A549 (cell line): ENCODE results near the gene ZNF248. TPM values are rescaled to one million over a fixed set of nuclear protein-coding genes. Genes with fewer than 3 reads are reported as not detected.
A peak's percentile ranks its signal among the peaks of the same experiment; 100 is the strongest.

Experiments used
- ATAC-seq, 2 experiments: fragments of 200-7000 bp in 1 of 2; fragments of >200 bp in 1 of 2; cut with Nextera tagmentation in 1 of 2; cut with Tn5 transposase in 1 of 2; 3 replicates each; pipeline versions ENCODE4 v1.8.0 to v1.9.1; 2018 to 2020; ENCODE audit warnings: mild to moderate bottlenecking in 1 of 2, moderate library complexity in 1 of 2
- CTCF ChIA-PET: fragments of 300-600 bp; sonication (Branson Sonifier 250); formaldehyde crosslinking; extraction: SDS; loops from one replicate; lab custom pipeline; 2021; ENCODE audit warnings: antibody characterized with exemption, inconsistent platforms; lab: Yijun Ruan, JAX
- POLR2A ChIA-PET: fragments of 350-600 bp; formaldehyde crosslinking; extraction: SDS; loops from one replicate; lab custom pipeline; 2021; ENCODE audit warnings: antibody characterized with exemption, inconsistent platforms; lab: Yijun Ruan, JAX
- DNase-seq, 2 experiments: peaks; one replicate each; pipeline versions ENCODE4 v3.0.0 to v3.0.0-alpha.2; 2011 to 2016; ENCODE audit warnings: low read depth in 1 of 2, low spot score in 1 of 2
- FAIRE-seq: peaks from 2 replicates; lab custom pipeline; 2011; peaks lifted over from hg19 to GRCh38; lab: Jason Lieb, UNC
- H3K27ac ChIP-seq, 2 experiments: fragments of >200 bp; sonication (Bioruptor Twin); formaldehyde crosslinking; 3 replicates each; pipeline ENCODE4 v1.5.1; 2016 to 2017
- H3K4me1 ChIP-seq: fragments of >200 bp; sonication (Bioruptor Twin); formaldehyde crosslinking; 3 replicates; pipeline ENCODE4 v1.6.1; 2016
- H3K4me2 ChIP-seq: fragments of >200 bp; sonication (Bioruptor Twin); formaldehyde crosslinking; 3 replicates; pipeline ENCODE4 v1.6.1; 2016
- H3K4me3 ChIP-seq: fragments of >200 bp; sonication (Bioruptor Twin); formaldehyde crosslinking; 3 replicates; pipeline ENCODE4 v1.5.1; 2016
- H3K9me3 ChIP-seq: fragments of >200 bp; sonication (Bioruptor Twin); formaldehyde crosslinking; 3 replicates; pipeline ENCODE4 v1.6.1; 2016
- BCL3 ChIP-seq: fragments of >200 bp; sonication (Bioruptor Twin); formaldehyde crosslinking; IDR thresholded peaks from 3 replicates; pipeline ENCODE4 v1.6.1; 2016
- BHLHE40 ChIP-seq: IDR thresholded peaks from 2 replicates; pipeline ENCODE4 v1.6.1; 2012; ENCODE audit warnings: low read depth, low read length, inconsistent platforms
- CBX8 ChIP-seq: fragments of 200-600 bp; sonication (generic); IDR thresholded peaks from 2 replicates; pipeline ENCODE4 v1.6.1; 2016
- CHD2 ChIP-seq: fragments of 150-350 bp; IDR thresholded peaks from 2 replicates; pipeline ENCODE4 v1.6.1; 2014; ENCODE audit warnings: low read length; ENCODE audit not compliant: partially characterized antibody
- CHD4 ChIP-seq: fragments of 200-600 bp; sonication (generic); IDR thresholded peaks from 2 replicates; pipeline ENCODE4 v1.6.1; 2016; ENCODE audit warnings: antibody characterized with exemption, mild to moderate bottlenecking, borderline replicate concordance
- E2F6 ChIP-seq: IDR thresholded peaks from 2 replicates; pipeline ENCODE4 v1.6.1; 2012; ENCODE audit warnings: low read depth, borderline replicate concordance
- EHF ChIP-seq: fragments of 250-450 bp; sonication (Bioruptor Pico); IDR thresholded peaks from 2 replicates; pipeline ENCODE4 v1.5.0; 2020; ENCODE audit warnings: mild to moderate bottlenecking
- FOSB ChIP-seq: fragments of 250-450 bp; sonication (Bioruptor Pico); IDR thresholded peaks from 2 replicates; pipeline ENCODE4 v1.5.0; 2020; ENCODE audit warnings: mild to moderate bottlenecking, moderate library complexity
- FOXS1 ChIP-seq: fragments of 250-450 bp; sonication (Bioruptor Pico); IDR thresholded peaks from 2 replicates; pipeline ENCODE4 v1.5.0; 2020; ENCODE audit warnings: mild to moderate bottlenecking, moderate library complexity
- HEYL ChIP-seq: fragments of 250-450 bp; sonication (Bioruptor Pico); IDR thresholded peaks from 2 replicates; pipeline ENCODE4 v1.8.0; 2021; ENCODE audit warnings: mild to moderate bottlenecking, moderate library complexity
- HOXB5 ChIP-seq: fragments of 250-450 bp; sonication (Bioruptor Pico); IDR thresholded peaks from 2 replicates; pipeline ENCODE4 v1.5.0; 2020; ENCODE audit warnings: mild to moderate bottlenecking, moderate library complexity
- JUN ChIP-seq, 2 experiments: fragments of >200 bp; sonication (Bioruptor Twin); formaldehyde crosslinking; IDR thresholded peaks; 2 replicates in 1 of 2; 3 replicates in 1 of 2; pipeline ENCODE4 v1.6.1; 2016 to 2017
- JUNB ChIP-seq: fragments of >200 bp; sonication (Bioruptor Twin); formaldehyde crosslinking; IDR thresholded peaks from 2 replicates; pipeline ENCODE4 v1.6.1; 2016
- KDM1A ChIP-seq: fragments of 200-600 bp; sonication (generic); IDR thresholded peaks from 2 replicates; pipeline ENCODE4 v1.6.1; 2016; ENCODE audit warnings: low read depth, mild to moderate bottlenecking
- MYC ChIP-seq: IDR thresholded peaks from 2 replicates; pipeline ENCODE4 v1.6.1; 2012; ENCODE audit warnings: mild to moderate bottlenecking, inconsistent platforms, low read length, improper control_type of control experiment, borderline replicate concordance
- NFE2L2 ChIP-seq: fragments of 150-350 bp; conservative IDR thresholded peaks from 2 replicates; pipeline ENCODE4 v1.6.1; 2014; ENCODE audit warnings: low read length
- RAD21 ChIP-seq, 2 experiments: fragments of >200 bp in 1 of 2; sonication (Bioruptor Twin) in 1 of 2; formaldehyde crosslinking in 1 of 2; IDR thresholded peaks in 1 of 2; conservative IDR thresholded peaks in 1 of 2; 2 replicates in 1 of 2; 3 replicates in 1 of 2; pipeline ENCODE4 v1.6.1; 2012 to 2018; ENCODE audit warnings: inconsistent platforms in 1 of 2
- RARB ChIP-seq: fragments of 250-450 bp; sonication (Bioruptor Pico); IDR thresholded peaks from 2 replicates; pipeline ENCODE4 v1.8.0; 2021; ENCODE audit warnings: mild to moderate bottlenecking, moderate library complexity
- RCOR1 ChIP-seq: fragments of 150-350 bp; IDR thresholded peaks from 2 replicates; pipeline ENCODE4 v1.6.1; 2014; ENCODE audit warnings: antibody characterized with exemption, low read length, low read depth
- RFX5 ChIP-seq: fragments of 450-650 bp; IDR thresholded peaks from 2 replicates; pipeline ENCODE4 v1.7.1; 2014; ENCODE audit warnings: antibody characterized with exemption, mild to moderate bottlenecking, moderate library complexity
- SMC3 ChIP-seq: fragments of >200 bp; sonication (Bioruptor Twin); formaldehyde crosslinking; IDR thresholded peaks from 3 replicates; pipeline ENCODE4 v1.6.1; 2018; ENCODE audit warnings: inconsistent platforms
- SREBF2 ChIP-seq: fragments of 450-650 bp; IDR thresholded peaks from 2 replicates; pipeline ENCODE4 v1.6.1; 2014; ENCODE audit warnings: mild to moderate bottlenecking, moderate library complexity
- TFCP2L1 ChIP-seq: fragments of 250-450 bp; sonication (Bioruptor Pico); IDR thresholded peaks from 2 replicates; pipeline ENCODE4 v1.5.0; 2021; ENCODE audit warnings: mild to moderate bottlenecking
- TP53 ChIP-seq: fragments of 250-450 bp; sonication (Bioruptor Pico); IDR thresholded peaks from 2 replicates; pipeline ENCODE4 v1.5.0; 2021; ENCODE audit warnings: mild to moderate bottlenecking, moderate library complexity
- ZC3H11A ChIP-seq: fragments of 450-650 bp; IDR thresholded peaks from 2 replicates; pipeline ENCODE4 v1.6.1; 2014; ENCODE audit warnings: antibody characterized with exemption, mild to moderate bottlenecking
- ZSCAN20 ChIP-seq: fragments of 250-450 bp; sonication (Bioruptor Pico); IDR thresholded peaks from 2 replicates; pipeline ENCODE4 v1.8.0; 2022; ENCODE audit warnings: mild to moderate bottlenecking, moderate library complexity
- WGBS: methylation state at CpG from one replicate; pipeline ENCODE4 v1.1.6; 2017; ENCODE audit errors: missing lambda C conversion rate; 5-methylcytosine and 5-hydroxymethylcytosine counted together
- polyA minus RNA-seq: library from RNA; depleted of rRNA, polyadenylated mRNA; stranded (reverse); fragments of >200 nt; gene quantifications from 2 replicates; pipeline ENCODE4 v1.2.3, GENCODE V29; 2011; rRNA and poly(A)+ RNA removed
- polyA plus RNA-seq, 4 experiments: library from polyadenylated mRNA; depleted of rRNA in 3 of 4; stranded (reverse); fragments of >200 nt; fragmentation: RNase III in 1 of 4; extraction: RNeasy Plus Mini Kit Qiagen cat#74134 plus additional on column Dnase treatment in 1 of 4; gene quantifications; 2 replicates in 3 of 4; 3 replicates in 1 of 4; pipeline ENCODE4 v1.2.3, GENCODE V29; 2011 to 2017
- TF ChIP-seq, protein P1 (sequence below): IDR thresholded peaks from 2 replicates; pipeline ENCODE4 v1.6.1; 2012
- TF ChIP-seq, protein P2 (sequence below): fragments of 150-350 bp; IDR thresholded peaks from 2 replicates; pipeline ENCODE4 v1.6.1; 2014; ENCODE audit warnings: low read depth, mild to moderate bottlenecking, low read length
- TF ChIP-seq, protein P3 (sequence below): fragments of 450-650 bp; IDR thresholded peaks from 2 replicates; pipeline ENCODE4 v1.6.1; 2014; ENCODE audit warnings: antibody characterized with exemption
- TF ChIP-seq, protein P4 (sequence below): IDR thresholded peaks from 2 replicates; pipeline ENCODE4 v1.6.1; 2012
- TF ChIP-seq, protein P5 (sequence below): fragments of >200 bp; sonication (Bioruptor Twin); formaldehyde crosslinking; IDR thresholded peaks from 2 replicates; pipeline ENCODE4 v1.6.1; 2016
- TF ChIP-seq, protein P6 (sequence below): fragments of 250-450 bp; sonication (Bioruptor Pico); IDR thresholded peaks from 2 replicates; pipeline ENCODE4 v1.5.0; 2021; ENCODE audit warnings: mild to moderate bottlenecking, moderate library complexity, borderline replicate concordance

Gene ZNF248
- polyA plus RNA-seq (2011; rRNA removed): 13.2 and 13.6 TPM in 2 replicates
- 2.8 and 3.6 TPM in 2 replicates for polyA plus RNA-seq (2012; cell fraction: cytosol; rRNA removed)
- 4.2 and 6.4 TPM in 2 replicates for polyA plus RNA-seq (2012; cell fraction: nucleus; rRNA removed)
- 6.2 to 7.1 TPM (median 6.9 TPM) in 3 replicates for polyA plus RNA-seq (2017; fragmentation: RNase III; extraction: RNeasy Plus Mini Kit Qiagen cat#74134 plus additional on column Dnase treatment)
- polyA minus RNA-seq: 7.2 and 10.7 TPM in 2 replicates

- Histone ChIP-seq H3K27ac (peak within 1 kb of the TSS; percentile 89 to 100), H3K4me3 (peak within 1 kb of the TSS; percentile 63), H3K4me1 (peaks cover 11% of the 10 kb centered on the region; the same call in 1 of the 3 replicates), H3K4me2 (peak within 1 kb of the TSS; percentile 91), H3K9me3 (peaks cover 17% of the 10 kb centered on the region; the same call in 2 of the 3 replicates)
- DNase-seq (peak; percentile 81 to 97), ATAC-seq (peak; percentile 97 to 98), FAIRE-seq (no peak)
- ChIA-PET CTCF (interaction anchor here (1.7 kb wide), 1 partner anchor 119 kb away, joined by 5 read pairs; the partner anchor contains the start of gene ZNF25), POLR2A (no interaction called here)
- under 1% methylated on average over 59 of the region's 81 CpGs for WGBS
- TF ChIP-seq ZC3H11A (no peak), FOSB (CRISPR knock-in tag) (no peak), RCOR1 (no peak), BHLHE40 (0 out of 2 replicates have a peak, but pooled peaks have one; percentile 47), ZSCAN20 (no peak), HEYL (no peak), NFE2L2 (no peak), E2F6 (peak; percentile 85), RAD21 (conservative IDR thresholded peaks at IDR 0.05 in 1 of 2, IDR thresholded peaks at IDR 0.05 in 1 of 2) (peak in 1 of 2 experiments; percentile 3; a peak in 2 of 5 replicates), JUNB (no peak), RFX5 (0 out of 2 replicates have a peak, but pooled peaks have one; percentile 41), EHF (CRISPR knock-in tag) (no peak), CHD4 (no peak), CHD2 (no peak), SREBF2 (no peak), MYC (peak; percentile 54; the same call in 1 of the 2 replicates), SMC3 (0 out of 3 replicates have a peak, but pooled peaks have one; percentile 10), CBX8 (no peak), RARB (CRISPR knock-in tag) (no peak), TFCP2L1 (CRISPR knock-in tag) (0 out of 2 replicates have a peak, but pooled peaks have one; percentile 58), HOXB5 (CRISPR knock-in tag) (no peak), TP53 (CRISPR knock-in tag) (0 out of 2 replicates have a peak, but pooled peaks have one; percentile 20), FOXS1 (no peak), BCL3 (peak; percentile 94), JUN (IDR thresholded peaks at IDR 0.05) (peak; percentile 66 to 92; a peak in 4 of 5 replicates), KDM1A (no peak)
- TF ChIP-seq, protein P1, sequence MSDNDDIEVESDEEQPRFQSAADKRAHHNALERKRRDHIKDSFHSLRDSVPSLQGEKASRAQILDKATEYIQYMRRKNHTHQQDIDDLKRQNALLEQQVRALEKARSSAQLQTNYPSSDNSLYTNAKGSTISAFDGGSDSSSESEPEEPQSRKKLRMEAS: peak; percentile 89
- TF ChIP-seq, protein P2, sequence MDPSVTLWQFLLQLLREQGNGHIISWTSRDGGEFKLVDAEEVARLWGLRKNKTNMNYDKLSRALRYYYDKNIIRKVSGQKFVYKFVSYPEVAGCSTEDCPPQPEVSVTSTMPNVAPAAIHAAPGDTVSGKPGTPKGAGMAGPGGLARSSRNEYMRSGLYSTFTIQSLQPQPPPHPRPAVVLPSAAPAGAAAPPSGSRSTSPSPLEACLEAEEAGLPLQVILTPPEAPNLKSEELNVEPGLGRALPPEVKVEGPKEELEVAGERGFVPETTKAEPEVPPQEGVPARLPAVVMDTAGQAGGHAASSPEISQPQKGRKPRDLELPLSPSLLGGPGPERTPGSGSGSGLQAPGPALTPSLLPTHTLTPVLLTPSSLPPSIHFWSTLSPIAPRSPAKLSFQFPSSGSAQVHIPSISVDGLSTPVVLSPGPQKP: no peak
- TF ChIP-seq, protein P3, sequence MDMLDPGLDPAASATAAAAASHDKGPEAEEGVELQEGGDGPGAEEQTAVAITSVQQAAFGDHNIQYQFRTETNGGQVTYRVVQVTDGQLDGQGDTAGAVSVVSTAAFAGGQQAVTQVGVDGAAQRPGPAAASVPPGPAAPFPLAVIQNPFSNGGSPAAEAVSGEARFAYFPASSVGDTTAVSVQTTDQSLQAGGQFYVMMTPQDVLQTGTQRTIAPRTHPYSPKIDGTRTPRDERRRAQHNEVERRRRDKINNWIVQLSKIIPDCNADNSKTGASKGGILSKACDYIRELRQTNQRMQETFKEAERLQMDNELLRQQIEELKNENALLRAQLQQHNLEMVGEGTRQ: no peak
- TF ChIP-seq, protein P4, sequence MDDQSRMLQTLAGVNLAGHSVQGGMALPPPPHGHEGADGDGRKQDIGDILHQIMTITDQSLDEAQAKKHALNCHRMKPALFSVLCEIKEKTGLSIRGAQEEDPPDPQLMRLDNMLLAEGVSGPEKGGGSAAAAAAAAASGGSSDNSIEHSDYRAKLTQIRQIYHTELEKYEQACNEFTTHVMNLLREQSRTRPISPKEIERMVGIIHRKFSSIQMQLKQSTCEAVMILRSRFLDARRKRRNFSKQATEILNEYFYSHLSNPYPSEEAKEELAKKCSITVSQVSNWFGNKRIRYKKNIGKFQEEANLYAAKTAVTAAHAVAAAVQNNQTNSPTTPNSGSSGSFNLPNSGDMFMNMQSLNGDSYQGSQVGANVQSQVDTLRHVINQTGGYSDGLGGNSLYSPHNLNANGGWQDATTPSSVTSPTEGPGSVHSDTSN: no peak
- TF ChIP-seq, protein P5, sequence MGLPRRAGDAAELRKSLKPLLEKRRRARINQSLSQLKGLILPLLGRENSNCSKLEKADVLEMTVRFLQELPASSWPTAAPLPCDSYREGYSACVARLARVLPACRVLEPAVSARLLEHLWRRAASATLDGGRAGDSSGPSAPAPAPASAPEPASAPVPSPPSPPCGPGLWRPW: no peak
- TF ChIP-seq, protein P6, sequence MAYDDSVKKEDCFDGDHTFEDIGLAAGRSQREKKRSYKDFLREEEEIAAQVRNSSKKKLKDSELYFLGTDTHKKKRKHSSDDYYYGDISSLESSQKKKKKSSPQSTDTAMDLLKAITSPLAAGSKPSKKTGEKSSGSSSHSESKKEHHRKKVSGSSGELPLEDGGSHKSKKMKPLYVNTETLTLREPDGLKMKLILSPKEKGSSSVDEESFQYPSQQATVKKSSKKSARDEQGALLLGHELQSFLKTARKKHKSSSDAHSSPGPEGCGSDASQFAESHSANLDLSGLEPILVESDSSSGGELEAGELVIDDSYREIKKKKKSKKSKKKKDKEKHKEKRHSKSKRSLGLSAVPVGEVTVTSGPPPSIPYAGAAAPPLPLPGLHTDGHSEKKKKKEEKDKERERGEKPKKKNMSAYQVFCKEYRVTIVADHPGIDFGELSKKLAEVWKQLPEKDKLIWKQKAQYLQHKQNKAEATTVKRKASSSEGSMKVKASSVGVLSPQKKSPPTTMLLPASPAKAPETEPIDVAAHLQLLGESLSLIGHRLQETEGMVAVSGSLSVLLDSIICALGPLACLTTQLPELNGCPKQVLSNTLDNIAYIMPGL (CRISPR knock-in tag): no peak
Observed at GRCh38 chr10:37857287-37858211, at the start of gene ZNF248. Gene ZNF248 (minus strand): TSS chr10:37857610. CDS start chr10:37856310, 1,300 bp downstream.
